ENCODE measurements around the gene LINC01488. TPM values are rescaled to one million over a fixed set of nuclear protein-coding genes. Genes with fewer than 3 reads are reported as not detected.

Gene LINC01488
- total RNA-seq, 1 donor from 2014 or later = not detected

- TF ChIP-seq, protein P1, sequence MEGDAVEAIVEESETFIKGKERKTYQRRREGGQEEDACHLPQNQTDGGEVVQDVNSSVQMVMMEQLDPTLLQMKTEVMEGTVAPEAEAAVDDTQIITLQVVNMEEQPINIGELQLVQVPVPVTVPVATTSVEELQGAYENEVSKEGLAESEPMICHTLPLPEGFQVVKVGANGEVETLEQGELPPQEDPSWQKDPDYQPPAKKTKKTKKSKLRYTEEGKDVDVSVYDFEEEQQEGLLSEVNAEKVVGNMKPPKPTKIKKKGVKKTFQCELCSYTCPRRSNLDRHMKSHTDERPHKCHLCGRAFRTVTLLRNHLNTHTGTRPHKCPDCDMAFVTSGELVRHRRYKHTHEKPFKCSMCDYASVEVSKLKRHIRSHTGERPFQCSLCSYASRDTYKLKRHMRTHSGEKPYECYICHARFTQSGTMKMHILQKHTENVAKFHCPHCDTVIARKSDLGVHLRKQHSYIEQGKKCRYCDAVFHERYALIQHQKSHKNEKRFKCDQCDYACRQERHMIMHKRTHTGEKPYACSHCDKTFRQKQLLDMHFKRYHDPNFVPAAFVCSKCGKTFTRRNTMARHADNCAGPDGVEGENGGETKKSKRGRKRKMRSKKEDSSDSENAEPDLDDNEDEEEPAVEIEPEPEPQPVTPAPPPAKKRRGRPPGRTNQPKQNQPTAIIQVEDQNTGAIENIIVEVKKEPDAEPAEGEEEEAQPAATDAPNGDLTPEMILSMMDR (IDR thresholded peaks at IDR 0.05) = no peak
- Mint-ChIP-seq H3K27ac (no peak overlapping the region), H3K4me3 (no peak overlapping the region), H3K36me3 (ENCODE audit: low read depth) (no peaks in the 10 kb centered on the region), H3K27me3 (no peaks in the 10 kb centered on the region), H3K9me3 (no peaks in the 10 kb centered on the region), H3K4me1 (no peaks in the 10 kb centered on the region)
- ATAC-seq (ENCODE audit: low read depth) (no peak), DNase-seq (no peak)
- intact Hi-C loops (cut with micrococcal nuclease) = no loop called here
- CTCF ChIA-PET = no interaction called here
- POLR2A ChIA-PET = no interaction called here
These were observed 8.4 kb downstream of the LINC01488 start for GRCh38 chr11:69489746-69490365.

GRCh38 chr11:69490516-69490915 is 9.1 kb downstream of the LINC01488 start:
- H3K4me1 Mint-ChIP-seq = no peaks in the 10 kb centered on the region
- ATAC-seq (ENCODE audit: low read depth) (no peak), DNase-seq (no peak)
- H3K9me3 Mint-ChIP-seq = no peaks in the 10 kb centered on the region
- no peaks in the 10 kb centered on the region for H3K27me3 Mint-ChIP-seq
- ChIA-PET POLR2A (no interaction called here), CTCF (no interaction called here)
- no peaks in the 10 kb centered on the region for H3K36me3 Mint-ChIP-seq (ENCODE audit: low read depth)
- intact Hi-C loops (cut with micrococcal nuclease) = no loop called here
- H3K4me3 Mint-ChIP-seq = no peak overlapping the region
- TF ChIP-seq, protein P1 (IDR thresholded peaks at IDR 0.05) = no peak
- H3K27ac Mint-ChIP-seq = no peak overlapping the region

DNA sequence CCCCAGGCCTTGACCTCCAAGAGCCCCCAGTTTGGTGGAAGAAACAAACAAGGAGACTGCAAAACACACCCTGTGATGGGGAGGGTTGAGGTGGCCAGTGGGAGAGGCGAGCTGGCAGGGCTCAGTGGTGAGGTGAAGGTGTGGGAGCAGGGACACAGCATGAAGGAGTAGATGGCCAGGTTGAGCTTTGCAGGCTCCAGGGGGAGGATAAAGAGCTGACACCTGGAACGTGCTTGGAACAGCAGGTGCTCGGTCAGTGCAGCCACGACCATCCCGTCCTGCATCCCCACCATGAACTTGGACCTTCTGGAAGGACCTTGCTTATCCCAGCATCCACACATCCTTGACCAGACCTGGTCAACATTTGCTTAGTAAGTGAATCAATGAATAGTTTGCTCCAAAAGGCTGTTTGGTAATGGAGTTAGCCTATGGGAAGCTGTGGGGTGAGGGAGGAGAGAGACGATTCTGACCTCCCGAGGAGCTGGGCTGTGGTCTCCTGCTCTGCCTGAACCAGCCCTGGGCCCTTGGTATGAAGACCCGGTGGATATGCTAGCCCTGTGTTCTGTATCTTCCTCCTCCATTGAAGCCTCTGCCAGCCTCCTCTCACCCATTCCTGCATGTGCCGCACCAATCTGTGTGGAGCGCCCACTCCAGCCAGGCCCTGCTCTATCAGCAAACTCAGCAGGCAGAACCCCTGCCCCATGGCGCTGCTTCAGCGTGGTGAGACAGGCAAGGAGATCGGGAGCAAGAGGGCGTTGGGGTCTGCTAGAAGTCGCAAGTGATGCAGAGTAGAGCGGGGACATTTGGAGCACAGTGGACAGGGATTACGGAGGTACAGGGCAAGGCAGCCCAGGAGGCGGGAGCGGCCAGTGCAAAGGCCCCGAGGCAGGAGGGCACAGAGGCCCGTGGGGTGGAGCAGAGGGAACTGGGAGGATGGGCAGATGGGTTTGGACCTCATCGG is 9.9 kb downstream of the LINC01488 start:
- no peaks in the 10 kb centered on the region for H3K9me3 Mint-ChIP-seq
- no peaks in the 10 kb centered on the region for H3K36me3 Mint-ChIP-seq (ENCODE audit: low read depth)
- no peak for DNase-seq
- no peak overlapping the region for H3K27ac Mint-ChIP-seq
- POLR2A ChIA-PET = no interaction called here
- H3K27me3 Mint-ChIP-seq = peaks cover 5% of the 10 kb centered on the region
- H3K4me1 Mint-ChIP-seq = no peaks in the 10 kb centered on the region
- ATAC-seq (ENCODE audit: low read depth) = no peak
- intact Hi-C loops (cut with micrococcal nuclease) = no loop called here
- TF ChIP-seq, protein P1 (IDR thresholded peaks at IDR 0.05) = no peak
- no peak overlapping the region for H3K4me3 Mint-ChIP-seq
- CTCF ChIA-PET = no interaction called here

- TF ChIP-seq, protein P1 (IDR thresholded peaks at IDR 0.05) = no peak
- POLR2A ChIA-PET = no interaction called here
- ATAC-seq (ENCODE audit: low read depth) (no peak), DNase-seq (no peak)
- CTCF ChIA-PET = no interaction called here
- no peak overlapping the region for H3K4me3 Mint-ChIP-seq
- no peaks in the 10 kb centered on the region for H3K9me3 Mint-ChIP-seq
- H3K36me3 Mint-ChIP-seq (ENCODE audit: low read depth) = no peaks in the 10 kb centered on the region
- no peaks in the 10 kb centered on the region for H3K4me1 Mint-ChIP-seq
- H3K27me3 Mint-ChIP-seq = peaks cover 6% of the 10 kb centered on the region
- intact Hi-C loops (cut with micrococcal nuclease) = no loop called here
- H3K27ac Mint-ChIP-seq = no peak overlapping the region
These were observed 10.9 kb downstream of the LINC01488 start for GRCh38 chr11:69492201-69492991.
